Stimulated activated naive CD4-positive, alpha-beta T cell (primary cell): ENCODE results near the gene NSD1.
"Not testable (repeated sequence)": the region's sequence is repeated elsewhere in the genome, so short reads cannot be mapped to it uniquely, and the experiment has no call there.

Experiments
- DNase-seq, 6 experiments: peaks; one replicate each; lab custom pipeline; 2025; lab: John Stamatoyannopoulos, UW

Gene NSD1

GRCh38 chr5:177177847-177178437 lies 44.4 kb downstream of the NSD1 start:
- not testable (repeated sequence) for DNase-seq

DNA sequence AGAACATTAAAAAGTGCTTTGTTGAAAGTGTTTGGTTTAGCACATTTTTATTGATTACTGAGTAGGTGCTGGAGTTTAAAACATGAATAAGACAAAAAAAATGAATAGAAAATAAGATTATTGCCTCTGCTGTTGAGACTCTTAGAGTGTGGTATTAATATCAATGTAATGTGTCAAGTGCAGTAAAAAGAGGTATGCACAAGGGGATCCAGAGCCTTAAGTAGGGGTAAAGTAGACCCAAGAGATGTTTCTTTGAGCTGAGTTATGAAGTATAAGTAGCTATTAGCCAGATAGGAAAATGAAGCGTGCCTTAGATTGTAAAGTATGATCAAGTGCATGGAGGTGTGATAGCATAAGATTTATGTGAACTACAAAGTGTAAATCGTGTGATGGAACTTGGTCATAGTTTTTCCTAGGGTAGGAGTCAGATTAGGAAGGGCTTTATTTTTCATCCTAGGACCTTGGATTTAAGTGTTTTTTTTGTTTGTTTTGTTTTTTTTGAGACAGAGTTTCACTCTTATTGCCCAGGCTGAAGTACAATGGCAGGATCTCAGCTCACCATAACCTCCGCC lies 45.2 kb downstream of the NSD1 start:
- DNase-seq, result no peak

DNA sequence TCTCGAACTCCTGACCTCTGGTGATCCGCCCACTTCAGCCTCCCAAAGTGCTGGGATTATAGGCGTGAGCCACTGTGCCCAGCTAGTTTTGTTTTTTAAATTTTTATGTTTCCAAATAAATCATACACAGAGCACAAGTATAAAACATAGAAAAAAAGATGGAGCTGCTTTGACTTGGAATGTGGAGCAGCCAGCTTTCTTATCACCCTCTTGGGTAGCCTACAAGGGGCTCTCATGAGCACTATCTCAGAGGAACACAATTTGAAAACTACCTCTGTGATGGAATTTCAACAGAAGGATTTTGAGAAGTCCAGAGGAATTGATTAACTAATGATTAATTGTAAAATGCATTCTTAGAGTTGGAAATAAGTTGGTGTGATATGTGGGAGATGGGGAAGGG lies 45.9 kb downstream of the NSD1 start:
- DNase-seq, result no peak

- no peak for DNase-seq
Observed at GRCh38 chr5:177183142-177183541, 49.6 kb downstream of the NSD1 start.

- no peak for DNase-seq
Observed at GRCh38 chr5:177183766-177184360, 50.3 kb downstream of the NSD1 start.

DNA sequence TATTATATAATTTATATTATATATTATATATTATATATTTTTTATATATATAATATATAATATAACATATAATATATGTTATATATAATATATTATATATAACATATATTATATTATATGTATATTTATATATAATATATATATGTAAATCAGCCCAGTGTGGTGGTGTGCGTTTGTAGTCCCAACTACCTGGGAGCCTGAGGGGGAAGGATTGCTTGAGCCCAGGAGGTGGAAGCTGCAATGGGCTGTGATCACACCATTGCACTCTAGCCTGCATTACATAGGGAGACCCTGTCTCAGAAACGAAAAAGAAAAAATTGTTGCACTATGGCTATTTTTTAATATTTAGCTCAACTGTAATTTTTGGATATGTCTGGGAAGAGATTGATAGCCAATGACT lies 52.4 kb downstream of the NSD1 start:
- DNase-seq, result no peak

DNA sequence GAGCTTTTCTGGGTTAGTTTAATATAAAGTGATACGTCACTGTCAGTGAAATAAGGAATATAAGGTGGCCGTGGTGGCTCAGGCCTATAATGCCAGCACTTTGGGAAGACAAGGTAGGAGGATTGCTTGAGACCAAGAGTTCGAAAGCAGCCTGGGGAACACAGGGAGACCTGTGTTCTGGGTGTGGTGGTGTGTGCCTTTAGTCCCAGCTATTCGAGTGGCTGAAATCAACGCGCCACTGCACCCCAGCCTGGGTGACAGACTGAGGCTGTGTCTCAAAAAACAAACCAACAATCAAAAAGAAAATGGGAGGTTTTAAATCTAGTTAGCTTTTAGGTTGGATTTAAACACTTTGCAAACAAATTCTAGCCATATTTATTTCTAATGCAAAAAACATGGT lies 53.1 kb downstream of the NSD1 start:
- no peak for DNase-seq

DNA sequence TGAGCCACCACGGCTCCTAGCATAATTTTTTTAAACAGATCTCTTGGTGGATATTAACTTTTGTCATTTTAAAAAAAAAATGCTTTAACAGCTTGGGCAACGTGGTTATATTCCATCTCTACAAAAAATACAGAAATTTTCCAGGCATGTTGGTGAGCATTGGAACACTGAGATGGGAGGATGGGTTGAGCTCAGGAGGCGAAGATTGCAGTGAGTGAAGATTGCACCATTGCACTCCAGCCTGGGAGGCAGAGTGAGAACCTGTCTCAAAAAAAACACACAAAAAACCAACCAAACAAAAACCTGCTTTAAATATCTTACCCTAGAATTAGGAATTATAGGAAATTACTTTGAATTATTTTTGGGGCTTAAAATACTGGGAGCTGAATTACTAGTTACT lies 55.2 kb downstream of the NSD1 start:
- no peak for DNase-seq

GRCh38 chr5:177189416-177189815 lies 55.8 kb downstream of the NSD1 start:
- no peak for DNase-seq

GRCh38 chr5:177189965-177190364 lies 56.4 kb downstream of the NSD1 start:
- DNase-seq, result no peak

- DNase-seq, result no peak
Observed at GRCh38 chr5:177194268-177194667, 60.7 kb downstream of the NSD1 start.

DNA sequence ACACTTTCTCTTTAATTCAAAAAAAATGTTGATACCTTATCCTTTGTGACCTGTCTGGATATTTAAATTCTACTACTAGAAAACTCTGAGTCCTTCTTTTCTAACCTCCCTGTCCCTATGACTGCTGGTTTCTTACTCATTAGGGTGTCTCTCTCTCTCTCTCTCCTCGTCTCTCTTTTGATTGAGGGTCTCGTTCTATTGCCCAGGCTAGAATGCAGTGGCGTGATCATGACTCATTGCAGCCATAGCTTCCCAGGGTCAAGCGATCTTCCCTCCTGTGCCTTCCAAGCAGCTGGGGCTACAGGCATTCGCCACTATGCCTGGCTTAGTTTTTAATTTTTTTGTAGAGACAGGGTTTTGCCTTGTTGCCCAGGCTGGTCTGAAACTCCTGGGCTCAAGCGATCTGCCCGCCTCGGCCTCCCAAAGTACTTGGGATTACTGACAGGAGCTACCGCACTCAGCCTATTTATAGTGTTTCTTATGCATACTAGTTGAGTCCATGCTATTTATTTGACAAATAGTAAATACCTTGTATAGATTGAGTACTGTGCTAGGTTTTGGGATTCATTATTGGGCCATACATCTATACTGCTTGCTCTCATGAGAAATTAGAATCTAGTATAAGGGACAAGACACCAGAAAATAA lies 61.9 kb downstream of the NSD1 start:
- DNase-seq, result no peak

DNA sequence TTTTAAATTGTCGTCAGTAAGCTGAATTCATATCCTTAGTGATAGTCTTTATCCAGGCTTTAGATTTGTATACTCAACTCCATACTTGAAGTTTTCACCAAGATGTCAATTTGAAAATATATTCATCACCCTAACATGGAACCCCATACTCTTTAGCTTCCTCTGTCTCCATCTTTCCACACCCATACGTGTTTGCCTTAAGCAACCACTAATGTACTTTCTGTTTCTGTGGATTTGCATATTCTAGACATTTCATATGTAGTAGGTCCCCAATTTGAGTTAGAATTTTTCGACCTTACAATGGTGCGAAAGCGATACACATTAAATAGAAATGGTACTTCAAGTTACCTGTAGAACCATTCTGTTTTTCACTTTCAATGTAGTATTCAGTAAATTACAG lies 65.2 kb downstream of the NSD1 start:
- no peak for DNase-seq

GRCh38 chr5:177204281-177204680 lies 70.7 kb downstream of the NSD1 start:
- no peak for DNase-seq

DNA sequence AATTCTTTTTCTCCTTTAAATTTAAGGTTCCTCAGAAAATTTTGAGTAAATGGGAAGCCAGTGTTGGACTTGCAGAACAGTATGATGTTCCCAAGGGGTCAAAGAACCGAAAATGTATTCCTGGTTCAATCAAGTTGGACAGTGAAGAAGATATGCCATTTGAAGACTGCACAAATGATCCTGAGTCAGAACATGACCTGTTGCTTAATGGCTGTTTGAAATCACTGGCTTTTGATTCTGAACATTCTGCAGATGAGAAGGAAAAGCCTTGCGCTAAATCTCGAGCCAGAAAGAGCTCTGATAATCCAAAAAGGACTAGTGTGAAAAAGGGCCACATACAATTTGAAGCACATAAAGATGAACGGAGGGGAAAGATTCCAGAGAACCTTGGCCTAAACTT lies 76.0 kb downstream of the NSD1 start:
- DNase-seq, result no peak

DNA sequence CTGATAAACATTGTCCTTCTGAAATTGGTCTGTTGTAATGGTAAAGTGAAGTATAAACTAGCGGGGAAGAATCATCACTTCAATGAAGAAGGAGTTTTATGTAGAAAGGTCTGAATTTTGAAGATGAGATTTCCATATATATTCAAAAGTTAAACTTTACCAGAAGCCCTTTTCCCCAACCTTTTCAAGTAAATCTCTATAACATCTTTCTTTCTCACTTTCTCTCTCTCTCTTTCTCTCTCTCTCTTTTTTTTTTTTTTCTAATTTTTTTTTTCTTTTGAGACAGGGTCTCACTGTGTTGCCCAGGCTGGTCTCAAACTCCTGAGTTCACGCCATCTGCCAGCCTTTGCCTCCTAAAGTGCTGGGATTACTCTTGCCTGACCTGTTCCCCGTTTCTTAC lies 78.7 kb downstream of the NSD1 start:
- DNase-seq, result no peak

DNA sequence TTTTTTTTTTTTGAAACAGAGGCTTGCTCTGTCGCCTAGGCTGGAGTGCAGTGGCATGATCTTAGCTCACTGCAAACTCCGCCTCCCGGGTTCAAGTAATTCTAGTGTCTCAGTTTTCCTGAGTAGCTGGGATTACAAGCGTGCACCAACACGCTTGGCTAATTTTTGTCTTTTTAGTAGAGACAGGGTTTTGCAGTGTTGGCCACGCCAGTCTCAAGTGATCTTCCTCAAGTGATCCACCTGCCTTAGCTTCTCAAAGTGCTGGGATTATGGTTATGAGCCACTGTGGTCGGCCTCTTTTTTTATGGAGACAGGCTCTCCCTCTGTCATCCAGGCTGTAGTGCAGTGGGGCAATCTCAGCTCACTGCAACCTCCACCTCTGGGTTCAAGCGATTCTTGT lies 87.0 kb downstream of the NSD1 start:
- DNase-seq, result no peak

GRCh38 chr5:177222269-177222668 lies 88.7 kb downstream of the NSD1 start:
- no peak for DNase-seq

- DNase-seq, result no peak
Observed at GRCh38 chr5:177225798-177226197, 92.2 kb downstream of the NSD1 start.

GRCh38 chr5:177226860-177227259 lies 93.3 kb downstream of the NSD1 start:
- no peak for DNase-seq

DNA sequence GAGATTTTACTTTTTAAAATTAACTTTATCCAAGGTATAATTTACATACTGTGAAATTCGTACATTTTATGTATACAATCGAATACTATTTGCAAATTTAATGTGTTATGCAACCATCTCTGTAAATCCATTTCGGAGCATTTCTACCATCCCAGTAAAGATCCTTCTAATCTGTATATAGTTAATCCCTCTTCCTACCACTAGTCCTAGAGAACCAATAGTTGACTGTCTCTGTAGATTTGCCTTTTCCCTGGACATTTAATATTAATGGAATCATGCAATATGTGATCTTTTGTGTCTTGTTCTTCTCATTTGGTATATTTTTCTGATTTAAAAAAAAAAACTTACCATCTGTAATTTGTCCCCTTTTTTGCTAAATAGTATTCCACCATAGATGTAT lies 95.2 kb downstream of the NSD1 start:
- no peak for DNase-seq

- no peak for DNase-seq
Observed at GRCh38 chr5:177230660-177231059, 97.1 kb downstream of the NSD1 start.

DNA sequence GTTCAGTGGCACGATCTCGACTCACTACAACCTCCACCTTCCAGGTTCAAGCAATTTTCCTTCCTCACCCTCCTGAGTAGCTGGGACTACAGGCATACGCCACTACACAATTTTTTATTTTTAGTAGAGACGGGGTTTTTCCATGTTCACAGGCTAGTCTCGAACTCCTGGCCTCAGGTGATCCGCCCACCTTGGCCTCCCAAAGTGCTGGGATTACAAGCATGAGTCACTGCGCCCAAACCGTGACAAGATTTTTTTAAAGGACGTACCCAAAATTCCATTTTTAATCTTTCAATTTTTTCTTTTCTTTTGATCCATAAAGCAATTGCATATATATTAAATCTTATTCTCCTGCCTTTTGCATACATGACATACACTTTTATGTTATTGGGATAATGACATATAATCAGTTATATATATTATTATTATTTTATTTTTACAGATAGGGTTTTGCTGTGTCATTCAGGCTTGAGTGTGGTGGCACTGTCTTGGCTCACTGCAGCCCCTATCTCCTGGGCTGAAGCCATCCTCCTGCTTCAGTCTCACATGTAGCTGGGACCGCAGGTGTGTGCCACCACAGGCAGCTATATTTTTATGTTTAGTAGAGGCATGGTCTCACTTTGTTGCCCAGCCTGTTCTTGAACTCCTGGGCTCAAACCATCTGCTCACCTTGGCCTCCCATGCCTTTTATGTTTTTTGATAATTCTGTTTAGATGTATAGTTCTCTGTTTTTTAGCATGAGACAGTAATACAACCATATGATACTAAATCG lies 98.1 kb downstream of the NSD1 start:
- DNase-seq, result no peak
